ENCODE results near the gene PDIK1L.

- TF ChIP-seq CTCF (conservative IDR thresholded peaks at IDR 0.05; ENCODE audit: low read length): peak; percentile 86
- TF ChIP-seq EZH2phosphoT487 (IDR thresholded peaks at IDR 0.05; ENCODE audit: borderline replicate concordance, low read depth, low read length): no peak
Measured at GRCh38 chr1:26145041-26145959, 33.7 kb downstream of the PDIK1L start.

All from OCI-LY7 (cell line).